Placental pericyte (primary cell): ENCODE results near the gene ZNF407. TPM values are rescaled to one million over a fixed set of nuclear protein-coding genes. Genes with fewer than 3 reads are reported as not detected.

Experiments used
- total RNA-seq: library from RNA; depleted of rRNA; stranded (reverse); fragments of >200 nt; gene quantifications from 2 replicates; pipeline ENCODE4 v1.2.3, GENCODE V29; 2012

Gene ZNF407
- 16.6 and 23.8 TPM in 2 replicates for total RNA-seq

DNA sequence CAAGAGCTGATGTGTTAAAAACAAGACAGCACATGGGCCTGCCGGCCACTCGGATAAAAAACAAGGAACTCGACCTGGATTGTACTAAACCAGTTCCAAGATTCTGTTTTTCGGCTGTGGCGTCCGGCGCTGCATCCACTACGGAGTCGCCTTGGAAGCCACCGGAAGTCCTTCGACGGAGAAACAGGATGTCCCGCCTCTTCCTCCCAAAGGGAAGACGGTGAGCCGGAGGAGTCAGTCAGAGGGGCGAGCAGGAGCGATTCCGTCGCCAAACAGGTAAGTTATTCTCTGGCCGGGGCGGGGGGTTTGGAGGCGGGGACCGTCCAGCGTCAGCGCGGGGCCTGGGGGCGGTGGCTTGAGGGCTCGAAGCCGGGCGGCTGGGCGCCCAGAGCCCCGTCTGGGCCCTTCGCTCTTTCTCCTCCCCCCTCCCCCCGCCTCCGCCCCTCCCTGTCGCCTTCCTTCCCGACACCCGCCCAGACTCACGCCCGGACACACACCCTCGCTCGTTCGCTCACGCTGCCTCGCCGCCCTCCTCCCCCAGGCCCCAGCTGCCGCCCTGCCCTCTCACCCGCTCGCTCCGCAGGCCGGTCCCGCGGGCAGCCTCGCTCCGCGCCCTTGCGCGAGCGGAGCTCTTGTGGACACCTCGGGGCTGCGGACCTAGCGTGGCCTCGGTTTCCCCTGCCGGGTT is at the start of gene ZNF407:
Gene ZNF407 (plus strand): TSS at position 209 of the 688 bp plus-strand sequence. CDS start 33,150 bp downstream, outside the sequence.

Other genes starting within 250 kb of the ZNF407 start
- not detected in 2 replicates for gene DIPK1C, start 140.6 kb upstream of the ZNF407 start, total RNA-seq
- gene CNDP2, start 101.5 kb upstream of the ZNF407 start, total RNA-seq = 76.2 and 96.6 TPM in 2 replicates
- 0.22 TPM in 1 of 2 replicates, not detected in the other for gene CNDP1, start 63.4 kb upstream of the ZNF407 start, total RNA-seq